ENCODE measurements around the gene SCARB1. TPM values are rescaled to one million over a fixed set of nuclear protein-coding genes. Genes with fewer than 3 reads are reported as not detected.
A peak's percentile ranks its signal among the peaks of the same experiment; 100 is the strongest.

Gene SCARB1
- total and polyA plus RNA-seq, 2 of the 13 experiments (the other 11 are each of a cell fraction or from before 2014, with no cell fraction given), result 63.4 to 160 TPM

DNA sequence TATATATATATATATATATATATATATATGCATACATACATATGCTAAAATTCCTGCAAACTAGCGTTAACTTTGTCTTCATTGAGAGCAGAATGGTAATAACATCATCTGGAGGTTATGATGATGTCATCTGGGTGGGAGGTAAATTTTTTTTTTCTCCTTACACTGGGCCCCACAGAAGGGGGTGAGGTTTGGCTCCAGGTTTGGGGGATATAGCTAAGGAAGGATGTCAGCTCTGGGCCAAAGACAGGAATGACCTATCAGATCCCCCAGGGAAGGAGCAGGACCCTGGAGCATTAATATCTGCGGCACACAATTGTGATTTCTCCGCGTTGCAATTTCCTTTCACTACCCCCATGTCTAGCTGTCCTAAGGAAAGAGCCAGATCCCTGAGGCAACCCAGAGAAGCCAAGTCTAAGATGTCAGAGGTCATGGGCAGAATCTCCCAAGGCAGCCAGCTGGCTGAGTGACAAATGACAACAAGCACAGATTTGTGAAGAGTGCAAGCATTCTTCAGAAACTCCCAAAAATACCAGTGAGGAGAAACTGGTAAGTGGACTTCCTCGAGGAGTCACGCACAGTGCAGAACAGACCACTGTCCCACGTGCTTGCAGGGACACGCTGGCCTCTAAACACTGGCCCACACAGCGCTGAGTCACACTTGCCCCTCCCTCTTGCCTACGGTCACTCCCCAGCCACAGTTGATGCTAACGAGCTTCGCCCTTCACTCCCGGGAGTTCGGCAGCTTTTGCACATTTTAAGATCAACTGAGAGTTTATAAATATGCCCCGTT is 40.8 kb upstream of the SCARB1 start (continued):
- TF ChIP-seq, protein P1, sequence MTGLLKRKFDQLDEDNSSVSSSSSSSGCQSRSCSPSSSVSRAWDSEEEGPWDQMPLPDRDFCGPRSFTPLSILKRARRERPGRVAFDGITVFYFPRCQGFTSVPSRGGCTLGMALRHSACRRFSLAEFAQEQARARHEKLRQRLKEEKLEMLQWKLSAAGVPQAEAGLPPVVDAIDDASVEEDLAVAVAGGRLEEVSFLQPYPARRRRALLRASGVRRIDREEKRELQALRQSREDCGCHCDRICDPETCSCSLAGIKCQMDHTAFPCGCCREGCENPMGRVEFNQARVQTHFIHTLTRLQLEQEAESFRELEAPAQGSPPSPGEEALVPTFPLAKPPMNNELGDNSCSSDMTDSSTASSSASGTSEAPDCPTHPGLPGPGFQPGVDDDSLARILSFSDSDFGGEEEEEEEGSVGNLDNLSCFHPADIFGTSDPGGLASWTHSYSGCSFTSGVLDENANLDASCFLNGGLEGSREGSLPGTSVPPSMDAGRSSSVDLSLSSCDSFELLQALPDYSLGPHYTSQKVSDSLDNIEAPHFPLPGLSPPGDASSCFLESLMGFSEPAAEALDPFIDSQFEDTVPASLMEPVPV (CRISPR knock-in tag; IDR thresholded peaks at IDR 0.05), result no peak
- TF ChIP-seq, protein P2, sequence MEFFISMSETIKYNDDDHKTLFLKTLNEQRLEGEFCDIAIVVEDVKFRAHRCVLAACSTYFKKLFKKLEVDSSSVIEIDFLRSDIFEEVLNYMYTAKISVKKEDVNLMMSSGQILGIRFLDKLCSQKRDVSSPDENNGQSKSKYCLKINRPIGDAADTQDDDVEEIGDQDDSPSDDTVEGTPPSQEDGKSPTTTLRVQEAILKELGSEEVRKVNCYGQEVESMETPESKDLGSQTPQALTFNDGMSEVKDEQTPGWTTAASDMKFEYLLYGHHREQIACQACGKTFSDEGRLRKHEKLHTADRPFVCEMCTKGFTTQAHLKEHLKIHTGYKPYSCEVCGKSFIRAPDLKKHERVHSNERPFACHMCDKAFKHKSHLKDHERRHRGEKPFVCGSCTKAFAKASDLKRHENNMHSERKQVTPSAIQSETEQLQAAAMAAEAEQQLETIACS (CRISPR knock-in tag; IDR thresholded peaks at IDR 0.05), result no peak
- TF ChIP-seq NRL (CRISPR knock-in tag; IDR thresholded peaks at IDR 0.05; ENCODE audit: borderline replicate concordance) (no peak), ZSCAN20 (CRISPR knock-in tag; IDR thresholded peaks at IDR 0.05; ENCODE audit: borderline replicate concordance) (no peak), ZNF124 (CRISPR knock-in tag; IDR thresholded peaks at IDR 0.05) (0 out of 2 replicates have a peak, but pooled peaks have one; percentile 52), EZH2 (conservative IDR thresholded peaks at IDR 0.05; ENCODE audit: low read depth, low read length) (no peak), TMF1 (CRISPR knock-in tag; IDR thresholded peaks at IDR 0.05; ENCODE audit: low read depth) (no peak), ZNF773 (CRISPR knock-in tag; IDR thresholded peaks at IDR 0.05; ENCODE audit: borderline replicate concordance) (no peak), SAFB2 (CRISPR knock-in tag; IDR thresholded peaks at IDR 0.05; ENCODE audit: borderline replicate concordance, low read depth) (0 out of 2 replicates have a peak, but pooled peaks have one; percentile 28), CREM (IDR thresholded peaks at IDR 0.05) (peak; percentile 35; the same call in 1 of the 2 replicates), CREM (CRISPR knock-in tag; IDR thresholded peaks at IDR 0.05) (no peak), BHLHE40 (IDR thresholded peaks at IDR 0.05; ENCODE audit: low read length) (0 out of 2 replicates have a peak, but pooled peaks have one; percentile 48), CBX5 (CRISPR knock-in tag; IDR thresholded peaks at IDR 0.05; ENCODE audit: borderline replicate concordance) (peak; percentile 42; the same call in 1 of the 2 replicates), ZNF678 (CRISPR knock-in tag; IDR thresholded peaks at IDR 0.05) (no peak), ZNF354B (CRISPR knock-in tag; IDR thresholded peaks at IDR 0.05) (no peak), MYC (CRISPR knock-in tag; IDR thresholded peaks at IDR 0.05; ENCODE audit: borderline replicate concordance) (peak; percentile 93), ZNF557 (CRISPR knock-in tag; IDR thresholded peaks at IDR 0.05) (peak; percentile 85; the same call in 1 of the 2 replicates)
- TF ChIP-seq, protein P3, sequence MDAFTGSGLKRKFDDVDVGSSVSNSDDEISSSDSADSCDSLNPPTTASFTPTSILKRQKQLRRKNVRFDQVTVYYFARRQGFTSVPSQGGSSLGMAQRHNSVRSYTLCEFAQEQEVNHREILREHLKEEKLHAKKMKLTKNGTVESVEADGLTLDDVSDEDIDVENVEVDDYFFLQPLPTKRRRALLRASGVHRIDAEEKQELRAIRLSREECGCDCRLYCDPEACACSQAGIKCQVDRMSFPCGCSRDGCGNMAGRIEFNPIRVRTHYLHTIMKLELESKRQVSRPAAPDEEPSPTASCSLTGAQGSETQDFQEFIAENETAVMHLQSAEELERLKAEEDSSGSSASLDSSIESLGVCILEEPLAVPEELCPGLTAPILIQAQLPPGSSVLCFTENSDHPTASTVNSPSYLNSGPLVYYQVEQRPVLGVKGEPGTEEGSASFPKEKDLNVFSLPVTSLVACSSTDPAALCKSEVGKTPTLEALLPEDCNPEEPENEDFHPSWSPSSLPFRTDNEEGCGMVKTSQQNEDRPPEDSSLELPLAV (CRISPR knock-in tag; conservative IDR thresholded peaks at IDR 0.05; ENCODE audit: low read depth), result no peak
- TF ChIP-seq, protein P4, sequence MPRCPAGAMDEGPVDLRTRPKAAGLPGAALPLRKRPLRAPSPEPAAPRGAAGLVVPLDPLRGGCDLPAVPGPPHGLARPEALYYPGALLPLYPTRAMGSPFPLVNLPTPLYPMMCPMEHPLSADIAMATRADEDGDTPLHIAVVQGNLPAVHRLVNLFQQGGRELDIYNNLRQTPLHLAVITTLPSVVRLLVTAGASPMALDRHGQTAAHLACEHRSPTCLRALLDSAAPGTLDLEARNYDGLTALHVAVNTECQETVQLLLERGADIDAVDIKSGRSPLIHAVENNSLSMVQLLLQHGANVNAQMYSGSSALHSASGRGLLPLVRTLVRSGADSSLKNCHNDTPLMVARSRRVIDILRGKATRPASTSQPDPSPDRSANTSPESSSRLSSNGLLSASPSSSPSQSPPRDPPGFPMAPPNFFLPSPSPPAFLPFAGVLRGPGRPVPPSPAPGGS (CRISPR knock-in tag; IDR thresholded peaks at IDR 0.05), result peak; percentile 31; the same call in 1 of the 2 replicates
- TF ChIP-seq, protein P5, sequence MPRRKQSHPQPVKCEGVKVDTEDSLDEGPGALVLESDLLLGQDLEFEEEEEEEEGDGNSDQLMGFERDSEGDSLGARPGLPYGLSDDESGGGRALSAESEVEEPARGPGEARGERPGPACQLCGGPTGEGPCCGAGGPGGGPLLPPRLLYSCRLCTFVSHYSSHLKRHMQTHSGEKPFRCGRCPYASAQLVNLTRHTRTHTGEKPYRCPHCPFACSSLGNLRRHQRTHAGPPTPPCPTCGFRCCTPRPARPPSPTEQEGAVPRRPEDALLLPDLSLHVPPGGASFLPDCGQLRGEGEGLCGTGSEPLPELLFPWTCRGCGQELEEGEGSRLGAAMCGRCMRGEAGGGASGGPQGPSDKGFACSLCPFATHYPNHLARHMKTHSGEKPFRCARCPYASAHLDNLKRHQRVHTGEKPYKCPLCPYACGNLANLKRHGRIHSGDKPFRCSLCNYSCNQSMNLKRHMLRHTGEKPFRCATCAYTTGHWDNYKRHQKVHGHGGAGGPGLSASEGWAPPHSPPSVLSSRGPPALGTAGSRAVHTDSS (CRISPR knock-in tag; conservative IDR thresholded peaks at IDR 0.05), result no peak
- TF ChIP-seq, protein P6, sequence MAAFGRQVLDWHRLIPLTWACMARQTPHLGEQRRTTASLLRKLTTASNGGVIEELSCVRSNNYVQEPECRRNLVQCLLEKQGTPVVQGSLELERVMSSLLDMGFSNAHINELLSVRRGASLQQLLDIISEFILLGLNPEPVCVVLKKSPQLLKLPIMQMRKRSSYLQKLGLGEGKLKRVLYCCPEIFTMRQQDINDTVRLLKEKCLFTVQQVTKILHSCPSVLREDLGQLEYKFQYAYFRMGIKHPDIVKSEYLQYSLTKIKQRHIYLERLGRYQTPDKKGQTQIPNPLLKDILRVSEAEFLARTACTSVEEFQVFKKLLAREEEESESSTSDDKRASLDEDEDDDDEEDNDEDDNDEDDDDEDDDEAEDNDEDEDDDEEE (CRISPR knock-in tag; IDR thresholded peaks at IDR 0.05), result no peak
